HepG2 (cell line): ENCODE data around the gene DDT. TPM values are rescaled to one million over a fixed set of nuclear protein-coding genes. Genes with fewer than 3 reads are reported as not detected.

Experiments used
- ATAC-seq: fragments of 200-7000 bp; cut with Tn5 transposase; 3 replicates; pipeline ENCODE4 v1.9.1; 2020; ENCODE audit warnings: mild to moderate bottlenecking, moderate library complexity
- BruUV-seq: library from RNA; stranded (reverse); fragments of 400-500 nt; replicated peaks from 2 replicates; lab custom pipeline; 2021; lab: Mats Ljungman, UMichigan
- CTCF ChIA-PET: fragments of 300-600 bp; formaldehyde crosslinking; extraction: SDS; loops from one replicate; lab custom pipeline; 2021; ENCODE audit warnings: low total read pairs, inconsistent platforms, low intra/inter-chr PET ratio; lab: Yijun Ruan, JAX
- POLR2A ChIA-PET: fragments of 350-600 bp; sonication (Branson Sonifier 250); formaldehyde crosslinking; loops from one replicate; lab custom pipeline; 2020; ENCODE audit warnings: antibody characterized with exemption, inconsistent platforms; lab: Yijun Ruan, JAX
- DNase-seq: peaks from one replicate; pipeline ENCODE4 v3.0.0-alpha.2; 2015; ENCODE audit warnings: low spot score
- FAIRE-seq: peaks from 3 replicates; lab custom pipeline; 2011; peaks lifted over from hg19 to GRCh38; lab: Jason Lieb, UNC
- H2AFZ ChIP-seq: one replicate; pipeline ENCODE4 v1.6.1; 2011; ENCODE audit warnings: low read length, inconsistent platforms
- H3K27ac ChIP-seq: fragments of 300-600 bp; 3 replicates; pipeline ENCODE4 v1.8.0; 2011; ENCODE audit warnings: mixed run types, mild to moderate bottlenecking, mixed read lengths, low read length, inconsistent platforms; ENCODE audit not compliant: insufficient read depth; ENCODE audit errors: extremely low read length
- H3K27me3 ChIP-seq, 2 experiments: fragments of 200-600 bp in 1 of 2; 2 replicates in 1 of 2; 3 replicates in 1 of 2; pipeline versions ENCODE4 v1.6.0 to v1.8.0; 2011; ENCODE audit warnings: low read length in 2 of 2, mild to moderate bottlenecking in 2 of 2, moderate library complexity in 2 of 2, inconsistent platforms in 1 of 2; ENCODE audit not compliant: insufficient read depth in 2 of 2, control insufficient read depth in 1 of 2
- H3K36me3 ChIP-seq, 2 experiments: fragments of 200-600 bp in 1 of 2; replicated peaks in 1 of 2; 2 replicates in 1 of 2; 3 replicates in 1 of 2; pipeline versions ENCODE4 v1.5.1 to v1.8.0; 2011; ENCODE audit warnings: low read length in 2 of 2, inconsistent platforms in 1 of 2; ENCODE audit not compliant: insufficient read depth in 2 of 2, control insufficient read depth in 1 of 2
- H3K4me1 ChIP-seq: 2 replicates; pipeline ENCODE4 v1.5.1; 2012; ENCODE audit warnings: low read length, inconsistent platforms; ENCODE audit not compliant: insufficient read depth
- H3K4me2 ChIP-seq: 2 replicates; pipeline ENCODE4 v1.6.0; 2011; ENCODE audit warnings: low read depth, low read length, inconsistent platforms
- H3K4me3 ChIP-seq, 3 experiments: fragments of 200-600 bp in 1 of 3; sonication (generic), shearing (Covaris generic) in 1 of 3; replicated peaks in 1 of 3; 2 replicates each; pipeline ENCODE4 v1.5.1; 2011 to 2016; ENCODE audit warnings: low read length in 3 of 3, inconsistent platforms in 2 of 3, low read depth in 2 of 3, mild to moderate bottlenecking in 2 of 3, control low read depth in 1 of 3, mixed read lengths in 1 of 3; ENCODE audit not compliant: insufficient read depth in 1 of 3
- H3K79me2 ChIP-seq: one replicate; pipeline ENCODE4 v1.6.1; 2011; ENCODE audit warnings: low read length, inconsistent platforms; ENCODE audit not compliant: insufficient read depth
- H3K9ac ChIP-seq: 2 replicates; pipeline ENCODE4 v1.6.0; 2011; ENCODE audit warnings: mild to moderate bottlenecking, low read depth, low read length, inconsistent platforms; ENCODE audit not compliant: insufficient read depth
- H3K9me3 ChIP-seq: 2 replicates; pipeline ENCODE4 v1.5.1; 2012; ENCODE audit warnings: mild to moderate bottlenecking, low read length
- H4K20me1 ChIP-seq: 2 replicates; pipeline ENCODE4 v1.6.0; 2011; ENCODE audit warnings: inconsistent platforms, mild to moderate bottlenecking, low read length, moderate library complexity; ENCODE audit not compliant: insufficient read depth
- AGO1 ChIP-seq: fragments of 200-400 bp; formaldehyde crosslinking; IDR thresholded peaks from 2 replicates; pipeline ENCODE4 v1.6.1; 2017; ENCODE audit warnings: mild to moderate bottlenecking, low read depth, low read length, moderate library complexity; ENCODE audit not compliant: poor library complexity, severe bottlenecking
- AGO2 ChIP-seq: fragments of 200-400 bp; formaldehyde crosslinking; optimal IDR thresholded peaks from 2 replicates; pipeline ENCODE3; 2017; ENCODE audit warnings: mild to moderate bottlenecking, low read depth, low read length, moderate library complexity
- CEBPB ChIP-seq: IDR thresholded peaks from 2 replicates; pipeline ENCODE4 v1.6.1; 2011; ENCODE audit warnings: low read depth, low read length, improper control_type of control experiment, borderline replicate concordance
- GATAD2A ChIP-seq: IDR thresholded peaks from 2 replicates; pipeline ENCODE4 v1.6.1; 2016
- MZF1 ChIP-seq: sonication (generic); formaldehyde crosslinking; IDR thresholded peaks from 2 replicates; pipeline ENCODE4 v1.8.1; 2023; ENCODE audit warnings: mild to moderate bottlenecking, missing genetic modification reagents, borderline replicate concordance
- NKX3-1 ChIP-seq: sonication (generic); formaldehyde crosslinking; IDR thresholded peaks from 2 replicates; pipeline ENCODE4 v1.5.0; 2020; ENCODE audit warnings: missing genetic modification reagents
- NR2F1 ChIP-seq, 2 experiments: fragments of 450-650 bp in 1 of 2; formaldehyde crosslinking in 1 of 2; IDR thresholded peaks; 2 replicates each; pipeline versions ENCODE4 v1.5.0 to v1.6.1; 2016 to 2020; ENCODE audit warnings: mild to moderate bottlenecking in 1 of 2, missing compliant biosample characterization in 1 of 2, missing genetic modification reagents in 1 of 2, moderate library complexity in 1 of 2
- NRL ChIP-seq: sonication (generic); formaldehyde crosslinking; IDR thresholded peaks from 2 replicates; pipeline ENCODE4 v1.5.0; 2020; ENCODE audit warnings: missing genetic modification reagents, mild to moderate bottlenecking, moderate library complexity, borderline replicate concordance
- ONECUT2 ChIP-seq: sonication (generic); formaldehyde crosslinking; IDR thresholded peaks from 2 replicates; pipeline ENCODE4 v1.4.0; 2020; ENCODE audit warnings: missing genetic modification reagents
- POLR2G ChIP-seq: fragments of 200-400 bp; formaldehyde crosslinking; IDR thresholded peaks from 2 replicates; pipeline ENCODE4 v1.6.1; 2018; ENCODE audit warnings: mild to moderate bottlenecking, low read depth, low read length, moderate library complexity
- RFX1 ChIP-seq: fragments of 450-650 bp; IDR thresholded peaks from 2 replicates; pipeline ENCODE4 v1.6.1; 2017
- ZC3H4 ChIP-seq: sonication (generic); formaldehyde crosslinking; IDR thresholded peaks from 2 replicates; pipeline ENCODE4 v1.4.0; 2020; ENCODE audit warnings: missing genetic modification reagents, borderline replicate concordance
- ZFP82 ChIP-seq: sonication (generic); formaldehyde crosslinking; IDR thresholded peaks from 2 replicates; pipeline ENCODE4 v1.5.1; 2020; ENCODE audit warnings: mild to moderate bottlenecking, missing genetic modification reagents, borderline replicate concordance
- ZNF30 ChIP-seq: sonication (generic); formaldehyde crosslinking; IDR thresholded peaks from 2 replicates; pipeline ENCODE4 v1.5.0; 2020; ENCODE audit warnings: mild to moderate bottlenecking, missing genetic modification reagents
- ZNF512 ChIP-seq: sonication (generic); formaldehyde crosslinking; IDR thresholded peaks from 2 replicates; pipeline ENCODE4 v1.4.0; 2020; ENCODE audit warnings: mild to moderate bottlenecking, missing genetic modification reagents
- ZNF770 ChIP-seq: sonication (generic); formaldehyde crosslinking; IDR thresholded peaks from 2 replicates; pipeline ENCODE4 v1.5.0; 2020; ENCODE audit warnings: mild to moderate bottlenecking, missing genetic modification reagents
- ZNF891 ChIP-seq: sonication (generic); formaldehyde crosslinking; IDR thresholded peaks from 2 replicates; pipeline ENCODE4 v1.5.0; 2020; ENCODE audit warnings: mild to moderate bottlenecking, missing genetic modification reagents
- WGBS: methylation state at CpG from one replicate; pipeline ENCODE4 v1.1.6; 2017; ENCODE audit warnings: low lambda C conversion rate; 5-methylcytosine and 5-hydroxymethylcytosine counted together
- in situ Hi-C: cut with HindIII; loops from 2 replicates; pipeline ENCODE4 v1.10.0; 2017; ENCODE audit warnings: low pct_unique_long_range_greater_than_20kb; ENCODE audit not compliant: extremely low pct_ligation_motif_present
- intact Hi-C: fragments of 100-400 bp; cut with micrococcal nuclease; formaldehyde crosslinking; loops from one replicate; pipeline ENCODE4 v1.10.0; 2022; ENCODE audit not compliant: unreplicated experiment
- polyA plus RNA-seq, 8 experiments: library from polyadenylated mRNA; depleted of rRNA in 3 of 8; stranded (reverse) in 7 of 8; unstranded in 1 of 8; fragments of >200 nt; fragmentation: Illumina TruSeq in 4 of 8; extraction: Trizol in 4 of 8; gene quantifications; 2 replicates each; pipeline versions ENCODE4 v1.2.1 to v1.2.3, GENCODE V29; 2011 to 2016; ENCODE audit warnings: low read depth in 4 of 8, missing spikeins in 1 of 8, mixed read lengths in 1 of 8; ENCODE audit not compliant: insufficient read depth in 1 of 8
- total RNA-seq, 5 experiments: library from RNA; depleted of rRNA; stranded (reverse); fragments of >200 nt; fragmentation: Illumina TruSeq; extraction: Trizol; gene quantifications; 2 replicates each; pipeline ENCODE4 v1.2.3, GENCODE V29; 2016; ENCODE audit warnings: low read depth in 1 of 5

DDT gene
- total and polyA plus RNA-seq, 2 of the 13 experiments (the other 11 are each of a cell fraction or from before 2014, with no cell fraction given): 143 to 181 TPM

DNA sequence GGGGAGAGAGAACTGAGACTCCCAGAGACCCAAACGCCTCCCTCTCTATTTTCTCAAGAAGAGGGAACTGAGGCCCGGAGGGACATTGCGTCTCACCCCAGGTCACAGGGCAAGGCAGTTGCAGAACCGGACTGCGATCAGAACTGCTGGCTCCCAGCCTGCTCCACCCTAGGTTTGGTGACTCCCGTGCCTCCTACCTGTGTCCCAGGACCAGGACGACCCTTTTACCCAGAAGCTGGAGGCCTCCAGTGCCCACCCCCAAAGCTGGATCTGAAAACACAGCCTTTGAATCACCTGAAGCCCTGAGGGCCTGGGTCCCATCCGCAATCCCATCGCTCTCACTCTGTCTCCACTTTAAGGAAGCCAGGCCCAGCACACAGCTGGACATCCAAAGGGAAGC, 29.6 kb upstream of the DDT start:
- no peak for DNase-seq
- H3K36me3 ChIP-seq: no peaks in the 10 kb centered on the region
- ATAC-seq: no peak
- no peak overlapping the region for H3K4me3 ChIP-seq
- CTCF ChIA-PET: no interaction called here
- in situ Hi-C loops (no loop called here), intact Hi-C loops (no loop called here)
- WGBS: 56% methylated on average over 9 of the region's 9 CpGs
- H3K4me1 ChIP-seq: peaks cover 70% of the 10 kb centered on the region
- FAIRE-seq: no peak
- BruUV-seq: no TSS peak
- H3K79me2 ChIP-seq: no peaks in the 10 kb centered on the region
- no peaks in the 10 kb centered on the region for H3K9me3 ChIP-seq
- no peaks in the 10 kb centered on the region for H4K20me1 ChIP-seq
- POLR2A ChIA-PET: interaction anchor here (1.2 kb wide), 1 partner anchor 146 kb away, joined by 3 read pairs; the partner anchor contains the start of gene SLC2A11
- no peak overlapping the region for H3K9ac ChIP-seq
- 0 out of 2 replicates have a peak overlapping the region, but pooled peaks have one; percentile 0 for H3K4me2 ChIP-seq
- H3K27me3 ChIP-seq: no peaks in the 10 kb centered on the region
- no peak overlapping the region for H2AFZ ChIP-seq
- H3K27ac ChIP-seq: no peak overlapping the region
- TF ChIP-seq POLR2G: 0 out of 2 replicates have a peak, but pooled peaks have one; percentile 8
- TF ChIP-seq AGO2: peak; percentile 55
- no peak for TF ChIP-seq ZC3H4 (CRISPR knock-in tag)
- TF ChIP-seq ZNF891: peak; percentile 51; the same call in 1 of the 2 replicates
- 0 out of 2 replicates have a peak, but pooled peaks have one; percentile 21 for TF ChIP-seq NRL (CRISPR knock-in tag)

- H3K27ac ChIP-seq: no peak overlapping the region
- H3K79me2 ChIP-seq: no peaks in the 10 kb centered on the region
- POLR2A ChIA-PET: interaction anchor here (1.2 kb wide), 1 partner anchor 145 kb away, joined by 3 read pairs; the partner anchor contains the start of gene SLC2A11
- intact Hi-C loops: no loop called here
- peaks cover 60% of the 10 kb centered on the region for H3K4me1 ChIP-seq
- H3K4me2 ChIP-seq: no peak overlapping the region
- H3K36me3 ChIP-seq: no peaks in the 10 kb centered on the region
- H3K9me3 ChIP-seq: no peaks in the 10 kb centered on the region
- H3K9ac ChIP-seq: no peak overlapping the region
- no peaks in the 10 kb centered on the region for H3K27me3 ChIP-seq
- H4K20me1 ChIP-seq: no peaks in the 10 kb centered on the region
- H2AFZ ChIP-seq: no peak overlapping the region
- in situ Hi-C loops: no loop called here
- CTCF ChIA-PET: no interaction called here
- DNase-seq: no peak
- ATAC-seq: peak; percentile 49
- BruUV-seq: no TSS peak
- FAIRE-seq: peak; percentile 63
- H3K4me3 ChIP-seq: no peak overlapping the region
- WGBS: 35% methylated on average over 5 of the region's 5 CpGs
- no peak for TF ChIP-seq ZFP82
- TF ChIP-seq ZNF30 (CRISPR knock-in tag): no peak
- peak; percentile 92 for TF ChIP-seq ZNF770 (CRISPR knock-in tag)
- TF ChIP-seq MZF1: no peak
- TF ChIP-seq GATAD2A (CRISPR knock-in tag): peak; percentile 49
- TF ChIP-seq ONECUT2: 0 out of 2 replicates have a peak, but pooled peaks have one; percentile 31
- TF ChIP-seq CEBPB: peak; percentile 85
- no peak for TF ChIP-seq ZNF512 (CRISPR knock-in tag)
- TF ChIP-seq NR2F1 (CRISPR knock-in tag; IDR thresholded peaks at IDR 0.05): no peak
- TF ChIP-seq AGO1: no peak
- TF ChIP-seq NKX3-1: no peak
- TF ChIP-seq RFX1: no peak
These were observed 28.6 kb upstream of the DDT start for GRCh38 chr22:24002851-24003250.
